ENCODE results near the gene EPHA8.
A peak's percentile ranks its signal among the peaks of the same experiment; 100 is the strongest.

EPHA8 gene

DNA sequence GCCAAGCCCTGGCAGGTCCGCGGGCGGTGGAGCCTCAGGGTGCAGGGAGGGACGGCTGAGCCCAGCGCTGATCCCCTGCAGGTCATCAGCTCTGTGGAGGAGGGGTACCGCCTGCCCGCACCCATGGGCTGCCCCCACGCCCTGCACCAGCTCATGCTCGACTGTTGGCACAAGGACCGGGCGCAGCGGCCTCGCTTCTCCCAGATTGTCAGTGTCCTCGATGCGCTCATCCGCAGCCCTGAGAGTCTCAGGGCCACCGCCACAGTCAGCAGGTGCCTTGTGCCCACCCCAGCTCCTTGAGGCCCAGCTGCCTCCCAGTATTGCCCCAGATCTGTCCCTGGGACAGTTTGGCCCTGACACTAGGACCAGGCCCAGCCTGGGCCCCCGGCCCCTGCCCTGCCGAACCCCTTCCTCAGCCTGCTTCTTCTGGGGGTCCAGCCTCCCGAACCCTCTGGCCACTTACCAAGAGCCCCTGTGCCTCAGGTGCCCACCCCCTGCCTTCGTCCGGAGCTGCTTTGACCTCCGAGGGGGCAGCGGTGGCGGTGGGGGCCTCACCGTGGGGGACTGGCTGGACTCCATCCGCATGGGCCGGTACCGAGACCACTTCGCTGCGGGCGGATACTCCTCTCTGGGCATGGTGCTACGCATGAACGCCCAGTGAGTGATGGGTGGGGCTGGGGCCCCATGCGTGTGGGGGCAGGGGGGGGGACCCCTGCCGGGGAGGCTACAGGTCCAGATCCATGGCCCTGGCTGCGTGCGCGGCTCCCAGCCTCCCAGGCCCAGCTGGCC is 37.7 kb downstream of the EPHA8 start:
- TF ChIP-seq, protein P1, sequence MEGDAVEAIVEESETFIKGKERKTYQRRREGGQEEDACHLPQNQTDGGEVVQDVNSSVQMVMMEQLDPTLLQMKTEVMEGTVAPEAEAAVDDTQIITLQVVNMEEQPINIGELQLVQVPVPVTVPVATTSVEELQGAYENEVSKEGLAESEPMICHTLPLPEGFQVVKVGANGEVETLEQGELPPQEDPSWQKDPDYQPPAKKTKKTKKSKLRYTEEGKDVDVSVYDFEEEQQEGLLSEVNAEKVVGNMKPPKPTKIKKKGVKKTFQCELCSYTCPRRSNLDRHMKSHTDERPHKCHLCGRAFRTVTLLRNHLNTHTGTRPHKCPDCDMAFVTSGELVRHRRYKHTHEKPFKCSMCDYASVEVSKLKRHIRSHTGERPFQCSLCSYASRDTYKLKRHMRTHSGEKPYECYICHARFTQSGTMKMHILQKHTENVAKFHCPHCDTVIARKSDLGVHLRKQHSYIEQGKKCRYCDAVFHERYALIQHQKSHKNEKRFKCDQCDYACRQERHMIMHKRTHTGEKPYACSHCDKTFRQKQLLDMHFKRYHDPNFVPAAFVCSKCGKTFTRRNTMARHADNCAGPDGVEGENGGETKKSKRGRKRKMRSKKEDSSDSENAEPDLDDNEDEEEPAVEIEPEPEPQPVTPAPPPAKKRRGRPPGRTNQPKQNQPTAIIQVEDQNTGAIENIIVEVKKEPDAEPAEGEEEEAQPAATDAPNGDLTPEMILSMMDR (IDR thresholded peaks at IDR 0.05; ENCODE audit: low read depth, low read length), result no peak
- TF ChIP-seq POLR2A (IDR thresholded peaks at IDR 0.05; ENCODE audit: extremely low read depth, insufficient read length) (no peak), MYC (IDR thresholded peaks at IDR 0.05; ENCODE audit: low read depth, low read length) (no peak)
- TF ChIP-seq, protein P2, sequence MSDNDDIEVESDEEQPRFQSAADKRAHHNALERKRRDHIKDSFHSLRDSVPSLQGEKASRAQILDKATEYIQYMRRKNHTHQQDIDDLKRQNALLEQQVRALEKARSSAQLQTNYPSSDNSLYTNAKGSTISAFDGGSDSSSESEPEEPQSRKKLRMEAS (IDR thresholded peaks at IDR 0.05; ENCODE audit: low read depth, low read length), result no peak
- no peak for DNase-seq (ENCODE audit: low read depth)

DNA sequence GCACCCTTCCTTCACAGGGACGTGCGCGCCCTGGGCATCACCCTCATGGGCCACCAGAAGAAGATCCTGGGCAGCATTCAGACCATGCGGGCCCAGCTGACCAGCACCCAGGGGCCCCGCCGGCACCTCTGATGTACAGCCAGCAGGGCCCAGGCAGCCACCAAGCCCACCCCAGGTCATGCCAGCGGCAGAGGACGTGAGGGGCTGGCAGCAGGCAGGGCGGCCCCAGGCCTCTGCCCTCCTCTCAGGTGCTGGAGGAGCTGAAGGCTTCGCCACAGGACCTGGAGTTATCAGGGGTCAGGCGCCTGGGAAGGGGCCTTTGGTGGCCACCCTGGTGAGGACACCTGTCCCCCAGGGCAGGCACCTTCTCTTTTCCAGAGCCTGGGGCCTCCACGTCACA is 38.3 kb downstream of the EPHA8 start:
- H3K4me3 ChIP-seq (ENCODE audit: low read depth, low read length), result no peak overlapping the region
- DNase-seq (ENCODE audit: low read depth), result no peak
- TF ChIP-seq, protein P2 (IDR thresholded peaks at IDR 0.05; ENCODE audit: low read depth, low read length), result no peak
- TF ChIP-seq POLR2A (IDR thresholded peaks at IDR 0.05; ENCODE audit: extremely low read depth, insufficient read length) (no peak), MYC (IDR thresholded peaks at IDR 0.05; ENCODE audit: low read depth, low read length) (no peak)
- TF ChIP-seq, protein P1 (IDR thresholded peaks at IDR 0.05; ENCODE audit: low read depth, low read length), result no peak

More for the DNA sequence above, 37.7 kb downstream of the EPHA8 start:
- H3K4me3 ChIP-seq (ENCODE audit: low read depth, low read length), result no peak overlapping the region

DNA sequence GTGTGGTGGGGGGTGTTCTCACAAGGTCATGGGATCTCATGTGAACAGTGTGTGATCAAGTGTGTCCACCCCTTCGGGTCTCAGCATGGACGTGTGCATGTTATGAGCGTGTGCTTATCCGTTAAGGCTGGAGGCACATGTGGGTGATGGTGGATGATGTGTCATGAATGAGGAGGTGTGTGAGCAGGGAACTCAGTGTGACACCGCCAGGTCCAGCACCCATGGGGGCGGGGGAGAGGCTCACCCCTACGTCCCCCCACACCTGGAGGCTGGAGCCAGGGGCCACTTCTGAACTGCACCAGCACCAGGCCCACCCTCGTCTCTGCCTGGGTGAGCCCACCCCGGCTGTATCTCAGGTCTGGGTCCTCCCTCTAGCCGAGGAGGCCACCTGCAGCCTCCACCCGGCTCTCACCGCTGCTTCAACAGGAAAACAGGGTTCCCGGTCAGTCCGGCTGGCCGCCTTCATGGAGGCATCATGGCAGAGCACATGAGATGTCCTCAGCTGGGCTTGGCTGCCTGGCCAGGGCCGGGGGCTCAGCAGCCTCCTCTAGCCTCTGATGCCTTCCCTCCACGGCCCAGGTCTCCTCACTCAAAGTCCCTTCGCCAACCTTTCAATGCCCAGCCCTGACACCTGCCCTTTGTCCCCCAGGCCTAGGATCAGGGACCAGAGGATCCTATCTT is 38.9 kb downstream of the EPHA8 start:
- TF ChIP-seq MYC (IDR thresholded peaks at IDR 0.05; ENCODE audit: low read depth, low read length), result no peak
- TF ChIP-seq, protein P2 (IDR thresholded peaks at IDR 0.05; ENCODE audit: low read depth, low read length), result no peak
- TF ChIP-seq, protein P1 (IDR thresholded peaks at IDR 0.05; ENCODE audit: low read depth, low read length), result no peak
- no peak for TF ChIP-seq POLR2A (IDR thresholded peaks at IDR 0.05; ENCODE audit: extremely low read depth, insufficient read length)
- DNase-seq (ENCODE audit: low read depth), result no peak
- no peak overlapping the region for H3K4me3 ChIP-seq (ENCODE audit: low read depth, low read length)

DNA sequence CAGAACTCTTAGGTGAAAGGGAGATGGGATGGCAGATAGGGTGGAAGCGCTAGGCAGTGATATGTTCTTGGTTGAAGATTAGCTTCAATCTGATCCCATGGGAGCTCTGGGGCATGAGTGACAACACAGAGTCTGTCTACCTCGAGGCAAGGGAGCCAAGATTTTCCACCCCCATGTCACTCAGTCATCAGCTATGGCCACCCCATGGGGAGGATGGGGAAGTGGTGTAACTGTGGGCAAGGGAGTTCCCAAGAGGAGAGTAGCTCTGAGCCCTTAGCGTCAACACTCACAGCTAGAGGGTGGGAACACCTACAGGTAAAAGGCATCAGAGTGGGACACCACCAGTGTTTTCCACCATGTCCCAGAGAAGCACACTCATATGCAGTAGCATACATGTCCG is 42.9 kb downstream of the EPHA8 start:
- TF ChIP-seq, protein P1 (IDR thresholded peaks at IDR 0.05; ENCODE audit: low read depth, low read length), result no peak
- TF ChIP-seq MYC (IDR thresholded peaks at IDR 0.05; ENCODE audit: low read depth, low read length) (no peak), POLR2A (IDR thresholded peaks at IDR 0.05; ENCODE audit: extremely low read depth, insufficient read length) (no peak)
- TF ChIP-seq, protein P2 (IDR thresholded peaks at IDR 0.05; ENCODE audit: low read depth, low read length), result no peak
- H3K4me3 ChIP-seq (ENCODE audit: low read depth, low read length), result no peak overlapping the region
- DNase-seq (ENCODE audit: low read depth), result peak; percentile 19

DNA sequence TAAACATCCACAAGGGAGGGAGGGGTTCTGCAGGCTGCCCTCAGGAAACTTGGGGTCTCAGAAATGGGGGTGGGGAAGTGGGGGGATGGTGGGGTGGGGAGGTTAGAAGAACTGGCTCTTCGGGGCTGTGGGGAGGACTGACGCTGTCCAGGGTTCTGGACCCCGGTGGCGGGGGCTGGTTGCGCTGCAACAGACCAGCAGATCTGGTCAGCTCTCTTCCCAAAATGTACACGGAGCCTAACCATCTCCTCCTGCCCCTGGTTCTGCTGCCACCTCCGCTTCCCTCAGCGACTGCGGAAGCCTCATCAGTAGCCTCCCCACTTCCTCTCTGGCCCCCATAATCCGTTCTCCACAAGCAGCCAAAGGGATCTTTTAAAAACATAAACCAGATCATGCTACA is 43.9 kb downstream of the EPHA8 start:
- no peak for DNase-seq (ENCODE audit: low read depth)
- no peak overlapping the region for H3K4me3 ChIP-seq (ENCODE audit: low read depth, low read length)

DNA sequence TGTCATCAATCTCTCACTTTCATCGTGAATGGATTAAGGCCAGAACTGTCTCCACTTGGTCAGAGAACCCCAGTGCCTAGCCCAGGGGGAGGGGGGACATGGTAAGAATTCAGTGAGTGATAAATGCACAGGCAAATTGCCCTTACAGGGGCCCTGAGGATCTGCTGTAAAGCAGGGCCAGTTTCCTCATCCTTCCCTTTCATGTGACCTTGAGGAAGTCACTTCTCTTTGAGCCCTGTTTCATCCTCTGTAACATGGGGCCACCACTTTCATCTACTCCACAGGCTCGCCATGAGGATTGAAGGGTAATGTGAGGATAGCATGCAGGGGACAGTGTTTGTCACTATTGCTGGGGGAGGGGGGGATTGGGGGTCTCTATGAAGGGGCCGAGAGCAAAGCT is 45.1 kb downstream of the EPHA8 start:
- no peak for DNase-seq (ENCODE audit: low read depth)
- no peak for TF ChIP-seq POLR2A (IDR thresholded peaks at IDR 0.05; ENCODE audit: extremely low read depth, insufficient read length)
- TF ChIP-seq, protein P2 (IDR thresholded peaks at IDR 0.05; ENCODE audit: low read depth, low read length), result no peak
- no peak overlapping the region for H3K4me3 ChIP-seq (ENCODE audit: low read depth, low read length)

More for the DNA sequence above, 43.9 kb downstream of the EPHA8 start:
- no peak for TF ChIP-seq MYC (IDR thresholded peaks at IDR 0.05; ENCODE audit: low read depth, low read length)

Measured in NB4 (cell line).